ENCODE results near the gene TM9SF3. TPM values are rescaled to one million over a fixed set of nuclear protein-coding genes. Genes with fewer than 3 reads are reported as not detected.

The TM9SF3 gene
- total and polyA plus RNA-seq, 2 donors (not counting 1 experiment from before 2014, with no cell fraction given): 6.9 to 63.4 TPM

- Mint-ChIP-seq H3K27me3 (peaks cover 35% of the 10 kb centered on the region), H3K4me3 (no peak overlapping the region), H3K4me1 (no peaks in the 10 kb centered on the region), H3K27ac (no peak overlapping the region), H3K9me3 (ENCODE audit: insufficient read depth) (no peaks in the 10 kb centered on the region)
- POLR2A ChIA-PET: no interaction called here
- CTCF ChIA-PET: no interaction called here
- ATAC-seq (ENCODE audit: low read depth) (no peak), DNase-seq (no peak)
- H3K9me3 ChIP-seq (ENCODE audit: control extremely low read depth in 1 of 3, control insufficient read depth in 2 of 3, insufficient read depth in 1 of 3, low read length in 2 of 3): no peaks in the 10 kb centered on the region
- TF ChIP-seq EZH2 (IDR thresholded peaks at IDR 0.05; ENCODE audit: borderline replicate concordance, insufficient read depth, low read depth, low read length, poor library complexity, severe bottlenecking) (no peak), CTCF (IDR thresholded peaks at IDR 0.05) (no peak)
- no peak overlapping the region for H2AFZ ChIP-seq (ENCODE audit: insufficient read depth, low read depth, low read length, poor library complexity, severe bottlenecking)
- H3K4me3 ChIP-seq (ENCODE audit: control extremely low read depth in 1 of 5, extremely low read depth in 1 of 5, insufficient read depth in 1 of 5, low read depth in 2 of 5, low read length in 4 of 5): no peak overlapping the region
- H3K9ac ChIP-seq (ENCODE audit: low read length): no peak overlapping the region
- H3K4me2 ChIP-seq (replicated peaks; ENCODE audit: low read depth, low read length, poor library complexity, severe bottlenecking): no peak overlapping the region
- H3K27ac ChIP-seq (ENCODE audit: low read length in 2 of 2): no peak overlapping the region
- 64% methylated on average over 5 of the region's 5 CpGs for WGBS (ENCODE audit: insufficient coverage)
- H3K79me2 ChIP-seq (ENCODE audit: control insufficient read depth, insufficient read depth, low read length): no peaks in the 10 kb centered on the region
- H3K4me1 ChIP-seq (ENCODE audit: control insufficient read depth in 2 of 2, insufficient read depth in 2 of 2, low read length in 2 of 2): no peaks in the 10 kb centered on the region
- intact Hi-C loops (cut with micrococcal nuclease): no loop called here
- no peaks in the 10 kb centered on the region for H4K20me1 ChIP-seq (ENCODE audit: control insufficient read depth, insufficient read depth, low read length, poor library complexity, severe bottlenecking)
- H3K27me3 ChIP-seq (replicated peaks in 1 of 4; ENCODE audit: control extremely low read depth in 1 of 4, control insufficient read depth in 3 of 4, insufficient read depth in 4 of 4, low read length in 3 of 4): peaks cover 0 to 3% (median 0%) of the 10 kb centered on the region in 4 experiments
- H3K36me3 ChIP-seq (replicated peaks in 1 of 2; ENCODE audit: control extremely low read depth in 1 of 2, control insufficient read depth in 1 of 2, extremely low read depth in 1 of 2, insufficient read depth in 2 of 2, low read length in 1 of 2): no peaks in the 10 kb centered on the region
Measured at GRCh38 chr10:96468845-96469244, 118.0 kb downstream of the TM9SF3 start.

Small RNAs within 50 kb of the gene (small RNA-seq; reads per million reads assigned to genes)
- not detected for gene RNA5SP324 (ENCODE audit: insufficient read length, low read depth, low replicate concordance)

Other genes starting within 250 kb of the TM9SF3 start
- not detected in 2 replicates for gene OPALIN, start 228.0 kb downstream of the TM9SF3 start, total RNA-seq
- gene OPALIN, start 228.0 kb downstream of the TM9SF3 start, polyA plus RNA-seq: not detected in 2 replicates
- 0.47 and 0.51 TPM in 2 replicates for gene TLL2, start 73.1 kb downstream of the TM9SF3 start, total RNA-seq
- 0.13 and 0.26 TPM in 2 replicates for gene TLL2, start 73.1 kb downstream of the TM9SF3 start, polyA plus RNA-seq
- gene PIK3AP1, start 133.5 kb upstream of the TM9SF3 start, total RNA-seq: 125 and 137 TPM in 2 replicates
- 130 and 167 TPM in 2 replicates for gene PIK3AP1, start 133.5 kb upstream of the TM9SF3 start, polyA plus RNA-seq
- 70.0 and 79.8 TPM in 2 replicates for gene LCOR, start 245.3 kb upstream of the TM9SF3 start, total RNA-seq
- gene LCOR, start 245.3 kb upstream of the TM9SF3 start, polyA plus RNA-seq: 5.1 and 10.8 TPM in 2 replicates